Smooth muscle cell of the pulmonary artery (primary cell): ENCODE results near the gene ZNF235. TPM values are rescaled to one million over a fixed set of nuclear protein-coding genes. Genes with fewer than 3 reads are reported as not detected.

Source experiments
- total RNA-seq: library from RNA; depleted of rRNA; stranded (reverse); fragments of >200 nt; gene quantifications from 2 replicates; pipeline ENCODE4 v1.2.3, GENCODE V29; 2014

ZNF235 gene
- total RNA-seq = 4.7 and 5.0 TPM in 2 replicates

GRCh38 chr19:44304659-44305193, at the start of gene ZNF235:
TSS of gene ZNF235 (minus strand) at chr19:44305025. CDS start at chr19:44303404, 1,621 bp downstream.

Other genes starting within 250 kb of the ZNF235 start
- 2.7 and 4.1 TPM in 2 replicates for gene ZNF284, start 232.9 kb downstream of the ZNF235 start, total RNA-seq
- gene ZNF224, start 210.7 kb downstream of the ZNF235 start, total RNA-seq = 24.0 and 28.7 TPM in 2 replicates
- 5.6 and 7.4 TPM in 2 replicates for gene ZNF225, start 191.6 kb downstream of the ZNF235 start, total RNA-seq
- 14.2 and 14.3 TPM in 2 replicates for gene ZNF234, start 163.5 kb downstream of the ZNF235 start, total RNA-seq
- gene ZNF226, start 139.9 kb downstream of the ZNF235 start, total RNA-seq = 12.7 and 21.4 TPM in 2 replicates
- gene ZNF227, start 92.5 kb downstream of the ZNF235 start, total RNA-seq = 18.6 and 19.0 TPM in 2 replicates
- gene ZNF233, start 45.1 kb downstream of the ZNF235 start, total RNA-seq = 1.4 and 1.5 TPM in 2 replicates
- gene ZNF112, start 51.7 kb upstream of the ZNF235 start, total RNA-seq = 7.4 and 8.9 TPM in 2 replicates
- gene ZNF285, start 96.6 kb upstream of the ZNF235 start, total RNA-seq = 3.8 and 4.8 TPM in 2 replicates
- gene ZNF229, start 143.4 kb upstream of the ZNF235 start, total RNA-seq = 11.6 and 14.9 TPM in 2 replicates
- gene ZNF180, start 195.5 kb upstream of the ZNF235 start, total RNA-seq = 7.0 and 13.8 TPM in 2 replicates
- gene CEACAM20, start 224.7 kb upstream of the ZNF235 start, total RNA-seq = not detected in 2 replicates